Tibial nerve (tissue), 3 donors: ENCODE data around the gene NOLC1.

Source experiments
- CTCF ChIP-seq, 5 experiments: fragments of 200-600 bp in 3 of 5; fragments of 450-650 bp in 2 of 5; sonication (generic) in 3 of 5; IDR thresholded peaks; one replicate each; pipeline ENCODE4 v1.5.1; 2016 to 2019; ENCODE audit warnings: antibody characterized with exemption in 5 of 5, mild to moderate bottlenecking in 3 of 5, moderate library complexity in 2 of 5
- POLR2A ChIP-seq, 2 donors: fragments of 450-650 bp; IDR thresholded peaks; one replicate each; pipeline ENCODE4 v1.6.1; 2017; ENCODE audit warnings: antibody characterized with exemption in 2 of 2, mild to moderate bottlenecking in 2 of 2, moderate library complexity in 2 of 2

- no peak for TF ChIP-seq POLR2A (IDR thresholded peaks at IDR 0.05)
- TF ChIP-seq CTCF (IDR thresholded peaks at IDR 0.05): no peak
Observed at GRCh38 chr10:102159051-102159597, 6.9 kb downstream of the NOLC1 start.
